ENCODE data around the gene CLCA4.
"Not testable (repeated sequence)": the region's sequence is repeated elsewhere in the genome, so short reads cannot be mapped to it uniquely, and the experiment has no call there.

CLCA4 gene

DNA sequence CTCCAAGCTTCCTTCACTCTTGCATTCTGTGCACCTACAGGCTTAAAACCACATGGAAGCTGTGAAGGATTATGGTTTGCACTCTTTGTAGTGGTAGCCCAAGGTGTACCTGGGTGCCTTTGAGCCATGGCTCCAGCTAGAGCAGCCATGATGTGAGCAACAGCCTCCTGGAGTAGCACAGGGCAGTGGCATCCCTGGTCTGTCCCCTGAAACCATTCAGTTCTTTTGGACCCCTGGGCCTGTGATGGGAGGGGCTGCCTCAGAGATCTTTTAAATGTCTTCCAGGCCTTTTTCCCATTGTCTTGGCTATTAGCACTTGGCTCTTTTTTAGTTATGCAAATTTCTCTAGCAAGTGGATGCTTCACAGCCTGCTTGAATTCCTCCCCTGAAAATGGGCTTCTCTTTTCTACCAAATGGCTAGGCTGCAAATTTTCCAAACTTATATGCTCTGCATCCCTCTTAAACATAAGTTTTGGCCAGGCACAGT is 47.4 kb downstream of the CLCA4 start:
- no peak for DNase-seq (ENCODE audit: low read depth)
- H3K4me3 ChIP-seq (ENCODE audit: control insufficient read depth, low read depth, low read length), result no peak overlapping the region
- TF ChIP-seq, protein P1, sequence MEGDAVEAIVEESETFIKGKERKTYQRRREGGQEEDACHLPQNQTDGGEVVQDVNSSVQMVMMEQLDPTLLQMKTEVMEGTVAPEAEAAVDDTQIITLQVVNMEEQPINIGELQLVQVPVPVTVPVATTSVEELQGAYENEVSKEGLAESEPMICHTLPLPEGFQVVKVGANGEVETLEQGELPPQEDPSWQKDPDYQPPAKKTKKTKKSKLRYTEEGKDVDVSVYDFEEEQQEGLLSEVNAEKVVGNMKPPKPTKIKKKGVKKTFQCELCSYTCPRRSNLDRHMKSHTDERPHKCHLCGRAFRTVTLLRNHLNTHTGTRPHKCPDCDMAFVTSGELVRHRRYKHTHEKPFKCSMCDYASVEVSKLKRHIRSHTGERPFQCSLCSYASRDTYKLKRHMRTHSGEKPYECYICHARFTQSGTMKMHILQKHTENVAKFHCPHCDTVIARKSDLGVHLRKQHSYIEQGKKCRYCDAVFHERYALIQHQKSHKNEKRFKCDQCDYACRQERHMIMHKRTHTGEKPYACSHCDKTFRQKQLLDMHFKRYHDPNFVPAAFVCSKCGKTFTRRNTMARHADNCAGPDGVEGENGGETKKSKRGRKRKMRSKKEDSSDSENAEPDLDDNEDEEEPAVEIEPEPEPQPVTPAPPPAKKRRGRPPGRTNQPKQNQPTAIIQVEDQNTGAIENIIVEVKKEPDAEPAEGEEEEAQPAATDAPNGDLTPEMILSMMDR (IDR thresholded peaks at IDR 0.05; ENCODE audit: control insufficient read depth, insufficient read depth, low read depth, low read length, missing control alignments), result no peak

DNA sequence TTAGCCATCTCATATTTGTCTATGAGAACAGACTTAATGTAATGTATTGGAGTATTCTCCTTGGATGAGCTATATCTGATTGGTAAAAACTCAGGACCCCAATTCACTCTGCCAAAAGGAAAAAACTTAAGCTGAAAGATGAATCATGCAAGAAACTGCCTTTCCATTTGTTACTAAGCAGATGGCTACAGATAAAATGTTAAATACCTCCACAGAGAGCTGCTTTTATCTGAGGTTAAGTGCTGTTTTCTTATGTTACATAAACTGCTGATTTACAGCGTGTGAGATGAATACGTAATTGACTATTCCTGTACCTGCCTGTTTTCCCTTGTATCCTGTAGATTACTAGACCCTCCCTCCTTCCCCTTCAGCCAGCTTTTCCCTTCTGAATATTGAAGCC is 49.3 kb downstream of the CLCA4 start:
- TF ChIP-seq, protein P1 (IDR thresholded peaks at IDR 0.05; ENCODE audit: control insufficient read depth, insufficient read depth, low read depth, low read length, missing control alignments), result no peak
- H3K4me3 ChIP-seq (ENCODE audit: control insufficient read depth, low read depth, low read length), result no peak overlapping the region
- no peak for DNase-seq (ENCODE audit: low read depth)

DNA sequence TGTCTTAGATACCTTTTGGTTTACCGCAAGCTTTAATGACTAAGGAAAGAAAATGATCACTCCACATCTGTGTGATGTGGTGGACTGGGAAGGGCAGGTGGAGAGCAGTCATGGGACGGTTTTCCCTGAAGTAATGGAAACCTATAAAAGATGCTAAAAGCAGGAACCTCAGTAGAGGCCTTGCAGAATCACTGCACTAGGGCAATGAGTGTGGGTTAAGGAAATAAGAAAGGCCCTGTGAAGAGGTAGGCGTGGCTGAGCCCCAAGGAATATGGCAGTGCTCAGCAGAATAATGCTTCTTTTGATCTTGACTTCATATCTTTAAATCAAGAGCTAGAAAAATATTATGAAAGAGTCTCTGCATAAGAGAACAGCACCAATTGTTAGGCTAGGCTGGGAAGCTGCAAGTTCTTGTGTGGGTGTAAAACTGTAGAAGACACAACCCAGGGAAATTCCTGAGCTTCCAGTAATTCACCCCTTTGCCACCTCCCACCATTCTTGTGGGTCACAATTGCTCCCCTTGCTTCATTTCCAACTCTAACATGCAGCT is 49.9 kb downstream of the CLCA4 start:
- H3K4me3 ChIP-seq (ENCODE audit: control insufficient read depth, low read depth, low read length), result no peak overlapping the region
- TF ChIP-seq, protein P1 (IDR thresholded peaks at IDR 0.05; ENCODE audit: control insufficient read depth, insufficient read depth, low read depth, low read length, missing control alignments), result no peak
- DNase-seq (ENCODE audit: low read depth), result no peak

DNA sequence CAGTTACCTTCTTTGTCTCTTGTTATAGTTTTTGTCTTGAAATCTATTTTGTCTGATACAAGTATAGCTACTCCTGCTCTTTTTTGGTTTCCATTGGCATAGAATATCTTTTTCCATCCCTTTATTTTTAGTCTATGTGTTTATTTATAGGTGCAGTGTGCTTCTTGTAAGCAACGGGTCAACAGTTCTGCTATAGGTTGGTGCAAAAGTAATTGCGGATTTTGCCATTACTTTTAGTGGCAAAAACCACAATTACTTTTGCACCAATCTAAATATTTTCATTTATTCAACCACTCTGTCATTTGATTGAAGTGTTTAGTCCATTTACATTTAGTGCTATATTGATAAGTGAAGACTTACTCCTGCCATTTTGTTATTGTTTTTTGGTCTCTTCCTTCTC is 59.2 kb downstream of the CLCA4 start:
- DNase-seq (ENCODE audit: low read depth), result not testable (repeated sequence)

DNA sequence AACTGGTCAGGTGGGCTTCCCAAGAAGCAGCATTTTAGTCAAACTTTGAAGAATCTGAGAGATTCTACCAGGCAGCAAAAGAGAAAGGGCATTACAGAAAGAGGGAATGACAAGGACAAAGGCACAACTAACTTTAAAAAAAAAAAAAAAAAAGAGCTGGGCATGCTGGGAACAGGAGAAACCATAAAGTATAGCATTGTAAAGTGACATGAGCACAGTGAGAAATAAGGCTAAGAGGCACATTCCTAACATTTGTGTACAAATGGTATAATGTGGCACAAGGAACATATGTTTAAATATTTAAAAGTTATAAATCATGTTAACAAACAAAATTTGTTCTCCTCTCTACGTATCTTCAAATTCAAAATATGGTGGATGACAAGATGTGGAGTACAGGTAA is 69.6 kb downstream of the CLCA4 start:
- TF ChIP-seq, protein P1 (IDR thresholded peaks at IDR 0.05; ENCODE audit: control insufficient read depth, insufficient read depth, low read depth, low read length, missing control alignments), result no peak
- DNase-seq (ENCODE audit: low read depth), result no peak

More for the DNA sequence above, 59.2 kb downstream of the CLCA4 start:
- not testable (repeated sequence) for H3K4me3 ChIP-seq (ENCODE audit: control insufficient read depth, low read depth, low read length)

DNA sequence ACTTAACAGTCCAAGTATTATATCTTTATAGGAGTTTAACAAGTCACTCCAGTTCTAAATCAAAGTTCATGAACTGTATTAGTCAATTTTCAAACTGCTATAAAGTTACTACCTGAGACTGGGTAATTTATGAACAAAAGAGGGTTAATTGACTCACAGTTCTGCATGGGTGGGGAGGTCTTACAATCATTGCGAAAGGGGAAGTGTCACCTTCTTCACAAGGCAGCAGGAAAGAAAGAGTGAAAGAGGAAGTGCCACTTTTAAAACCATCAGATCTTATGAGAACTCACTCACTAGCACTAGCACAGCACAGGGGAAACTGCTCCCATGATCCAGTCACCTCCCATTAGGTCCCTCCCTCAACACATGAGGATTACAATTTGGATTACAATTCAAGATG is 70.0 kb downstream of the CLCA4 start:
- TF ChIP-seq, protein P1 (IDR thresholded peaks at IDR 0.05; ENCODE audit: control insufficient read depth, insufficient read depth, low read depth, low read length, missing control alignments), result no peak
- DNase-seq (ENCODE audit: low read depth), result no peak
- H3K4me3 ChIP-seq (ENCODE audit: control insufficient read depth, low read depth, low read length), result no peak overlapping the region

More for the DNA sequence above, 69.6 kb downstream of the CLCA4 start:
- no peak overlapping the region for H3K4me3 ChIP-seq (ENCODE audit: control insufficient read depth, low read depth, low read length)

DNA sequence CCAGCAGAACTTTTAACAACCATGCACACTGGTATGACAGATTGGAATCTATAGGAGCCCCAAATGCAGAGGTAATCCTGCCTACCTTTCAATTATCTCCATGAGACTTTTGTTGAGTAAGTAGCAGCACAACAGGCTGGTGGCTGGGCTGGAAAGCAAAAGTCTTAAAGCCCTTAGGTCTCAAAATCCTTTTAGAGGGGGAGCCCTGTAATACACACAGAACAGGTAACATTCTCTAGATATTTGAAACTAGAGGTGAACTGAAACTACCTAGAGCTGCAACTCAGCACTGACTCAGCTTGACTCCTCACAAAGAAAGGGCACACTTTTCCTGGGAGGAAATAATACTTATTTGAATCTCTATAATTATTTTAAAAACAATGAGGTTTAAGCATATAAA is 71.5 kb downstream of the CLCA4 start:
- DNase-seq (ENCODE audit: low read depth), result no peak
- no peak overlapping the region for H3K4me3 ChIP-seq (ENCODE audit: control insufficient read depth, low read depth, low read length)
- TF ChIP-seq, protein P1 (IDR thresholded peaks at IDR 0.05; ENCODE audit: control insufficient read depth, insufficient read depth, low read depth, low read length, missing control alignments), result no peak
